ENCODE measurements around the gene OLIG1. TPM values are rescaled to one million over a fixed set of nuclear protein-coding genes. Genes with fewer than 3 reads are reported as not detected.

OLIG1 gene
- total and polyA plus RNA-seq, 2 of the 8 experiments (the other 6 are each of a cell fraction or from before 2014, with no cell fraction given), result 0.65 to 1.2 TPM

DNA sequence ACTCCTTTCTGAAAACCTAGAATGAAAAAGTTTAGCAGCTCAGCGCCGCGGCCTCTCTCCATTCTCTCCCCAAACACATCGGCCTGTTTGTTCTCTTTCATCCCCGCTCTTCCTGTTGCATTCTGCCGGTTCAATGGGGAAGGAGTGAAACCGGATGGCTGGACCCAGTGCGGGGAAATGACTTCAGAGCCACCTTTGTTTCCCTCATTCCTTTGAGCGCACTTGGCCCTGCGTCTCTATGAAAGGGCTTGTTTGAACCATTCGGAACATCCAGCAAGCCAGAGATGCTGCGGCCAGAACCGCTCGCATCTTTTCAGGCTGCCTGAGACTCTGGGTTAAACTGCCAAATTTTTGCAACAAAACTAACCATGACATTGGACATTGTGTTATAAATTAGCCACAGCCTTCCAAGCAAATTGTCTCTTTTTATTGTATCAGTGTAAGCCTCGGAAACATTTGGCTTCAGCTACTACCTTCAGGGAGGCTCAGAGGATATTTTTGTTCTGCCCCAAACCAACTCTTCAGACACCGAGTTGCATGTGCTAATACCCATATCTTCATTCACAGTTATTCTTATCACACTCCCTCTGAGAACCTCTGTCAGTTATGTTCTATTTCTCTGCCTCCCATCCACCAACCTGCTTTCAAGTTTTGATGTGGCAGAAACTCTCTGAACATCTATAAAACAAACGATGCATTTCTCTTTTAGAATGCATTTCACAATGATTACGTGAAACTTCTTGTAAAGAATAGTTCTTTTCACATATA is 5.1 kb upstream of the OLIG1 start (continued):
- no peak for TF ChIP-seq CHD7 (IDR thresholded peaks at IDR 0.05; ENCODE audit: insufficient replicate concordance, low read length)

Data from H1 (cell line).